ENCODE results near the gene AP1S2. TPM values are rescaled to one million over a fixed set of nuclear protein-coding genes. Genes with fewer than 3 reads are reported as not detected.
"Not testable (repeated sequence)": the region's sequence is repeated elsewhere in the genome, so short reads cannot be mapped to it uniquely, and the experiment has no call there.

The AP1S2 gene
- total and polyA plus RNA-seq, 8 donors = 35.9 to 98.9 (median 71.2) TPM

DNA sequence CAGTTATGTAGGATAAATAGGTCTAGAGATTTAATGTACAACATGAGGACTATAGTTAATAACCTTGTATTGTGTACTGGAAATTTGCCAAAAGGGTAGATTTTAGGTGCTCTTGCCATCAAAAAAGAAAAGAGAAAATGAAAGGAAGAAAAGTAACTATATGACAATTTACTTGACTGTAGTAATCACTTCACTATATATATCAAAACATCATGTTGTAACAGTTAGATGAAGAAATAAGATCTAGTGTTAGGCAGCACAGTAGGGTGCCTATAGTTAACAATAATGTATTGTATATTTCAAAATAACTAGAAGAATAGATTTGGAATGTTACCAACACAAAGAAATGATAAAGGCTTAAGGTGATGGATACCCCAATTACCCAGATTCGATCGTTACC is 35.9 kb upstream of the AP1S2 start:
- Histone ChIP-seq H3K36me3 (no peaks in the 10 kb centered on the region), H3K27ac (no peak overlapping the region), H3K4me3 (no peak overlapping the region), H3K4me1 (no peaks in the 10 kb centered on the region), H3K27me3 (no peaks in the 10 kb centered on the region), H3K9me3 (no peaks in the 10 kb centered on the region)
- DNase-seq (no peak), ATAC-seq (no peak)
- intact Hi-C loops (cut with DNase I) = no loop called here
- TF ChIP-seq, protein P1, sequence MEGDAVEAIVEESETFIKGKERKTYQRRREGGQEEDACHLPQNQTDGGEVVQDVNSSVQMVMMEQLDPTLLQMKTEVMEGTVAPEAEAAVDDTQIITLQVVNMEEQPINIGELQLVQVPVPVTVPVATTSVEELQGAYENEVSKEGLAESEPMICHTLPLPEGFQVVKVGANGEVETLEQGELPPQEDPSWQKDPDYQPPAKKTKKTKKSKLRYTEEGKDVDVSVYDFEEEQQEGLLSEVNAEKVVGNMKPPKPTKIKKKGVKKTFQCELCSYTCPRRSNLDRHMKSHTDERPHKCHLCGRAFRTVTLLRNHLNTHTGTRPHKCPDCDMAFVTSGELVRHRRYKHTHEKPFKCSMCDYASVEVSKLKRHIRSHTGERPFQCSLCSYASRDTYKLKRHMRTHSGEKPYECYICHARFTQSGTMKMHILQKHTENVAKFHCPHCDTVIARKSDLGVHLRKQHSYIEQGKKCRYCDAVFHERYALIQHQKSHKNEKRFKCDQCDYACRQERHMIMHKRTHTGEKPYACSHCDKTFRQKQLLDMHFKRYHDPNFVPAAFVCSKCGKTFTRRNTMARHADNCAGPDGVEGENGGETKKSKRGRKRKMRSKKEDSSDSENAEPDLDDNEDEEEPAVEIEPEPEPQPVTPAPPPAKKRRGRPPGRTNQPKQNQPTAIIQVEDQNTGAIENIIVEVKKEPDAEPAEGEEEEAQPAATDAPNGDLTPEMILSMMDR (IDR thresholded peaks at IDR 0.05) = no peak

DNA sequence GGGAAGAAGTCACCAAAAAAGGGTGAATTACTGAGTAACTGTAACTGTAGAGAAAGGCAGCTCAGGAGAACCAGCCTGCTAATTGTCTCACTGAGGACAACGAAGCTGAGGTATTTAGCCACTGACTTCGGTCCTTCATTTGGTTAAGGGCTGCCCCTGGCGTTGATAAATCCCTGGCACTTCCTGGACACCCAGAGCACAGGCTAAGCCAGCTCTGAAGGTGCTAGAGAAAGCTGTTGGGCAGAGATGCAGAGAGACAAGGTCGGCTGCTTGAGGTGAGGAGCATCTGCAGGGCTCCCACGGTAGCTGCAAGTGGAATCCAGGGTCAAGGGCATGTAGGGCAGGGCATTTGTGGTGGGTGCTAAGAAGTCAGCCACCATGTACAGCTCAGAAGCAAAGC is 33.4 kb upstream of the AP1S2 start:
- Histone ChIP-seq H3K4me1 (no peaks in the 10 kb centered on the region), H3K27ac (no peak overlapping the region), H3K4me3 (no peak overlapping the region), H3K27me3 (no peaks in the 10 kb centered on the region), H3K36me3 (no peaks in the 10 kb centered on the region), H3K9me3 (no peaks in the 10 kb centered on the region)
- no peak for ATAC-seq
- TF ChIP-seq, protein P1 (IDR thresholded peaks at IDR 0.05) = no peak
- no peak for DNase-seq
- intact Hi-C loops (cut with DNase I) = no loop called here

DNA sequence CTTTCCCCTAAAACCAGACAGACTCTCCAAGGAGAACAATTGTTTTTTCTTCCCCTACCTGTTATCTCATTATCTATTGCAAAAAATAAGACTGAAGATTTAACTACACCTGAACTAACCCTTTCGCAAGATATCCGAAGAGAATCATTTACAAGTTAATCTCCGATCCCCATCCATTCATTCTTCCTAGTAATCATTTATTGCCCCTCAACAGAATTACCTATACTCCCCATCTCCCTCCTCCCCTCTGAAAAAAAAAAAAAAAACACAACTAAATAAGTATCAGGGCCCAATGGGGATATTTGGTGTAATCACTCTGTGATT is 28.9 kb upstream of the AP1S2 start:
- intact Hi-C loops (cut with DNase I) = no loop called here
- no peak overlapping the region for H3K4me3 ChIP-seq
- no peaks in the 10 kb centered on the region for H3K4me1 ChIP-seq
- DNase-seq = no peak
- H3K27ac ChIP-seq = no peak overlapping the region
- no peaks in the 10 kb centered on the region for H3K9me3 ChIP-seq
- TF ChIP-seq, protein P1 (IDR thresholded peaks at IDR 0.05) = no peak
- H3K36me3 ChIP-seq = no peaks in the 10 kb centered on the region
- no peaks in the 10 kb centered on the region for H3K27me3 ChIP-seq
- ATAC-seq = no peak

DNA sequence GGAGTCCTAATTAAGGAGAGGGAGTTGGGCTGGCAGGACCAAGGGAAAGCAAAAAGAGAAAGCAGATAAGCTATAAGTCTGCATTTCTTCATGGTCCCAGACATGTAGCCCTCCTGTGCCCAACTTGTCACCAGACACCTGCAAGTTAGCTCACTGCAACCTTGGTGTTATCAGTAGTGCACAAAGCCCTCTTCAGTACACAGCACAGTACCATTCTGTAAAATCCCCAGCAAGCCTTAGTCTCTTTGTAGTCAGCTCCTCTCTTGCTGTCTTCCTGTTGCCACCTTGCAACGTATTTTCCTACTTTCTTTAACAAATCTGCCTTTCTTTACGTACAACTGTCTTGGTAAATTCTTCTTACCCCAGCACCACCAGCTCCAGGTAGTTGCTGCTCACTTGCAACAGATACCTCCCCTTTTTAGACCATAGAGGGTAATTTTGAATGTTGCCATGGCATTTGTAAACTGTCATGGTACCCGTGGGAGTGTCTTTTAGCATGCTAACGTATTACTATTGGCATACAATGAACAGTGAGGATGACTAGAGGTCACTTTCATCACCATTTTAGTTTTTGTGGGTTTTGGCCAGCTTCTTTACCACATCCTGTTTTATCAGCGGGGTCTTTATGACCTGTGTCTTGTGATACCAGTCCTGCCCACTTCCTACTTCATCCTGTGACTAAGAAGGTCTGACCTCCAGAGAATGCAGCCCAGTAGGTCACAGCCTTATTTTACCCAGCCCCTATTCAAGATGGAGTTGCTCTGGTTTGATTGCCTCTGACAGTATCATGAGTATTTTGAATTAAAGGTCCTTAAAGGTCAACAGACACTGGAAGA is 28.3 kb upstream of the AP1S2 start:
- no peak for ATAC-seq
- intact Hi-C loops (cut with DNase I) = no loop called here
- Histone ChIP-seq H3K36me3 (no peaks in the 10 kb centered on the region), H3K4me3 (no peak overlapping the region), H3K4me1 (no peaks in the 10 kb centered on the region), H3K9me3 (no peaks in the 10 kb centered on the region), H3K27me3 (no peaks in the 10 kb centered on the region), H3K27ac (no peak overlapping the region)
- TF ChIP-seq, protein P1 (IDR thresholded peaks at IDR 0.05) = no peak
- no peak for DNase-seq

DNA sequence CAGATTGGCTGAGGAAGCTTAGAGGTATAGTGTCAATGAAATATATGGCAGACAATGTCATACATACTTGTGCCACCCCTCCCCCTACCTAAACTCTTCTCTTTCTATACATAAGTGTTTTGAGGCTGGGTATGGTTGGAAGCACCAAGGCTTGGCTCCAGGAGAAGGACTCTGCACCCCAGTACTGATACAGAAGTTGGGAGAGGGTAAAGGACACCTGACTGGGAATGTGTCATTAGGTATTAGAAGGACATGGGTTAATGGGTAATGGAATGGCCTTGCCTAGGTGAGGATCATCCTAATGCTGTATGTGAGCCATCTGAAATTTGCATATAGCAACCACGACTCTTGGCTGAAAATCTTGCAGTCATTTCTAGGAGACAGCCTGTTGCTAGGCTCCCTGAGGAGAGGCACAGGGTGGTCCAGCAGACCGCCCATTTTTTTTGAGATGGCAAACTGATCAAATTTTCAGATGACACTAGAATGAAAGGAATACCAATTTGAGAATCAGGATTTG is 26.8 kb upstream of the AP1S2 start:
- ATAC-seq = no peak
- intact Hi-C loops (cut with DNase I) = no loop called here
- TF ChIP-seq, protein P1 (IDR thresholded peaks at IDR 0.05) = no peak
- Histone ChIP-seq H3K9me3 (no peaks in the 10 kb centered on the region), H3K27ac (no peak overlapping the region), H3K27me3 (no peaks in the 10 kb centered on the region), H3K4me1 (no peaks in the 10 kb centered on the region), H3K36me3 (no peaks in the 10 kb centered on the region), H3K4me3 (no peak overlapping the region)
- no peak for DNase-seq

DNA sequence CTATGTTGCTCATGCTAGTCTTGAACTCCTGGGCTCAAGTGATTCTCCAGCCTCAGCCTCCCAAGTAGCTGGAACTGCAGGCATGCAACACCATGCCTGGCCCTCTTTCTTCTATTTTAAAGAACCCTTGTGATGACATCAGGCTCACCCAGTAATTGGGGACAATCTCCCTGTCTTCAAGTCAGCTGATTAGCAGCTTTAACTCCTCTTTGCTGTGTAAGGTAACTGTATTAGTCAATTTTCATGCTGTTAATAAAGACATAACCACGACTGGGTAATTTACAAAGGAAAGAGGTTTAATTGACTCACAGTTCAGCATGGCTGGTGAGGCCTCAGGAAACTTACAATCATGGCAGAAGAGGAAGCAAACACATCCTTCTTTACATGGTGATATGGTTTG is 23.3 kb upstream of the AP1S2 start:
- intact Hi-C loops (cut with DNase I); ATAC-seq: not testable (repeated sequence)

More for the DNA sequence above, 23.3 kb upstream of the AP1S2 start:
- not testable (repeated sequence) for H3K27ac ChIP-seq, H3K4me1 ChIP-seq, H3K27me3 ChIP-seq, H3K9me3 ChIP-seq, DNase-seq, H3K4me3 ChIP-seq, H3K36me3 ChIP-seq

All from left lung (tissue), 10 donors.